GM12873 (cell line): ENCODE measurements around the gene GPR143.

Experiments used
- TF ChIP-seq, protein P1 (sequence below): IDR thresholded peaks from 2 replicates; pipeline ENCODE4 v1.5.1; 2012; ENCODE audit warnings: low read depth, mild to moderate bottlenecking, moderate library complexity, low read length, control low read depth; ENCODE audit not compliant: insufficient read depth; ENCODE audit errors: missing control alignments

The GPR143 gene

GRCh38 chrX:9717376-9717775 lies 48.3 kb downstream of the GPR143 start:
- TF ChIP-seq, protein P1, sequence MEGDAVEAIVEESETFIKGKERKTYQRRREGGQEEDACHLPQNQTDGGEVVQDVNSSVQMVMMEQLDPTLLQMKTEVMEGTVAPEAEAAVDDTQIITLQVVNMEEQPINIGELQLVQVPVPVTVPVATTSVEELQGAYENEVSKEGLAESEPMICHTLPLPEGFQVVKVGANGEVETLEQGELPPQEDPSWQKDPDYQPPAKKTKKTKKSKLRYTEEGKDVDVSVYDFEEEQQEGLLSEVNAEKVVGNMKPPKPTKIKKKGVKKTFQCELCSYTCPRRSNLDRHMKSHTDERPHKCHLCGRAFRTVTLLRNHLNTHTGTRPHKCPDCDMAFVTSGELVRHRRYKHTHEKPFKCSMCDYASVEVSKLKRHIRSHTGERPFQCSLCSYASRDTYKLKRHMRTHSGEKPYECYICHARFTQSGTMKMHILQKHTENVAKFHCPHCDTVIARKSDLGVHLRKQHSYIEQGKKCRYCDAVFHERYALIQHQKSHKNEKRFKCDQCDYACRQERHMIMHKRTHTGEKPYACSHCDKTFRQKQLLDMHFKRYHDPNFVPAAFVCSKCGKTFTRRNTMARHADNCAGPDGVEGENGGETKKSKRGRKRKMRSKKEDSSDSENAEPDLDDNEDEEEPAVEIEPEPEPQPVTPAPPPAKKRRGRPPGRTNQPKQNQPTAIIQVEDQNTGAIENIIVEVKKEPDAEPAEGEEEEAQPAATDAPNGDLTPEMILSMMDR: no peak

GRCh38 chrX:9710332-9710731 lies 55.3 kb downstream of the GPR143 start:
- TF ChIP-seq, protein P1: no peak

GRCh38 chrX:9708923-9709553 lies 56.6 kb downstream of the GPR143 start:
- TF ChIP-seq, protein P1: peak; percentile 97

DNA sequence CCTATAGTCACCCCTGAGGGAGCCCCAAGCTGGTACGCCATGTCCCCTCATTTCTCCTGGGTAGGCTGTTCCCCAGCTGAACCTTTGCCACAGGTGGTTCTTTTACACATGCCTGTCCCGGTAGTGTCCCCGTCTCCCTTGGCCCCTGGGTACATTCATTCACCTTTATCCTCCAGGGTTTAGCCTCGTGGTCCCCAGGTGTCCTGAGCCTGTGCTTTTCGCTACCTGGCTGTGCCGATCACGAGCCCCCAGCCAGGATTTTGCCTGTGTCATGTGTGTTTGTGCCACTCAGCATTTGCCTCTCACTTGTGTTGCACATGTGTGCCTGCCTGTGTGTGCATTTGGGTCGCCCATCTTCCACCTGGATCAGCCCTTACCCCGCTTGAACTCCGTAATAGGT lies 57.6 kb downstream of the GPR143 start:
- TF ChIP-seq, protein P1: no peak

DNA sequence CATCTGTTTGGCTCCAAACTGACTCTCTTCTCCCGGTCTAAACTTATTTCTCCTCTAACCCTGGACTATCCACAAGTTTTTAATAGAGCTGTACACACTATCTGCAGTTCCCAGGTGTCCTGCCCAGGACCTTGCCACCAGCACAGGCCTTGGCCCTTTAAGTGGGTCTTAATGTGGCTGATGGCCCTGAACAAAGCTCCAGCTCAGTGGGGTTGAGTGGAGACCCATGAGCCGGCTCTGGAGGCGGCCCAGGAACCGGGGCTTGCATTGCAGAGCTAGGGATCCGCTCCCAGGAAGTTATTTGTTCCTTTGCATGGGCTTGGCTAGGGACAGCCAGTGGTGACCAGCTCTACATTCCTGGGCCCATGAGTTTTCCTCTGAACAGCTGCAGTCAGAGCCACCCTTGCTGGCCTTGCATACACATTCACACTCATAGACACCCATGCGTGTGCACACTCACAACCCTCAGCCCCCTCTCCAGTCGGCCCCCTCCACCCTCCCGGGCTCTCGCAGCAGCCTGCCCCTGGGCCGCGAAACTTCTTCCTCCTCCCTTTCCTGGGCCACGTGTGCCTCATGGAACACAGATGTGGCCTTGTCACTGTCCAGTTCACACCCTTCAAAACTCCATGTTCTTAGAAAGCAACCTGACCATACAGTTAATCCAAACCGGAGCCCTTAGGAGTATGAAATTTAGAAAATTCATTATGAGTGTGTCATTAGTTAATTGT lies 58.2 kb downstream of the GPR143 start:
- TF ChIP-seq, protein P1: no peak

DNA sequence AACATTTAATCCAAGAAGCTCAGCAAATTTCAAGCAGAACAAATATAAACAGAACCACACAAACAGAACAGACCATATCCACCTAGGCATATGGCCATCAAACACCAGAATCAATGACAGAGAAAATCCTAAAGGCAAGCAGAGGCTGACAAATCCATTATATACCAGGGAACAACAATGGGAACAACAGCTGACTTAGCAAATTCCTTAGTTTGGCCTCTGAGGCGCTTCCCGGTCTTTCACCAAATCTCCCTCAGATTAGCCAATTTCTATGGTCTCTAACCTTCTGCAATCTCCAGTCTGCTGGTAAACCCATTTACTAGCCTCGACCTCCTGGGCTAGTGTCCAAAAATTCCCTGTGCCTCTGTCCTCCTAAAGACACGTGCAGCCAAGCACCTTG lies 59.2 kb downstream of the GPR143 start:
- TF ChIP-seq, protein P1: no peak

GRCh38 chrX:9704876-9705465 lies 60.7 kb downstream of the GPR143 start:
- TF ChIP-seq, protein P1: no peak
